Central memory CD8-positive, alpha-beta T cell (primary cell): ENCODE measurements around the gene PACS2.

Experiments
- ATAC-seq: fragments of 150-1000 bp; cut with Tn5 transposase; replicated peaks from 2 replicates; pipeline ENCODE4 v1.10.0; 2022; ENCODE audit warnings: mild to moderate bottlenecking, moderate FRiP score, moderate number of reproducible peaks; ENCODE audit not compliant: poor library complexity, severe bottlenecking; ENCODE audit errors: extremely low read depth
- DNase-seq, 2 donors: peaks; one replicate each; pipeline ENCODE4 v3.0.0; 2021; ENCODE audit warnings: low spot score in 2 of 2
- H3K27ac Mint-ChIP-seq: one replicate; pipeline ENCODE4 v1.8.0; 2022; ENCODE audit warnings: low read depth, mild to moderate bottlenecking, moderate library complexity, mixed read lengths
- H3K27me3 Mint-ChIP-seq: one replicate; pipeline ENCODE4 v1.8.0; 2022; ENCODE audit warnings: mixed read lengths
- H3K36me3 Mint-ChIP-seq: one replicate; pipeline ENCODE4 v1.8.0; 2022; ENCODE audit warnings: mild to moderate bottlenecking, moderate library complexity, mixed read lengths; ENCODE audit not compliant: insufficient read depth
- H3K4me1 Mint-ChIP-seq: one replicate; pipeline ENCODE4 v1.8.0; 2022; ENCODE audit warnings: mixed read lengths
- H3K4me3 Mint-ChIP-seq: one replicate; pipeline ENCODE4 v1.8.0; 2022; ENCODE audit warnings: mild to moderate bottlenecking, moderate library complexity, mixed read lengths
- H3K9me3 Mint-ChIP-seq: one replicate; pipeline ENCODE4 v1.8.0; 2022; ENCODE audit warnings: mixed read lengths

The PACS2 gene

GRCh38 chr14:105381446-105382342 is 67.1 kb downstream of the PACS2 start:
- no peaks in the 10 kb centered on the region for H3K27me3 Mint-ChIP-seq
- H3K9me3 Mint-ChIP-seq = no peaks in the 10 kb centered on the region
- no peak overlapping the region for H3K4me3 Mint-ChIP-seq
- DNase-seq = no peak
- H3K36me3 Mint-ChIP-seq = no peaks in the 10 kb centered on the region
- no peak for ATAC-seq
- no peaks in the 10 kb centered on the region for H3K4me1 Mint-ChIP-seq
- H3K27ac Mint-ChIP-seq = no peak overlapping the region

- Mint-ChIP-seq H3K4me3 (no peak overlapping the region), H3K27ac (no peak overlapping the region), H3K4me1 (no peaks in the 10 kb centered on the region), H3K9me3 (no peaks in the 10 kb centered on the region), H3K36me3 (no peaks in the 10 kb centered on the region), H3K27me3 (no peaks in the 10 kb centered on the region)
- DNase-seq (no peak), ATAC-seq (no peak)
Observed at GRCh38 chr14:105382343-105383082, 68.0 kb downstream of the PACS2 start.

- Mint-ChIP-seq H3K4me3 (no peak overlapping the region), H3K36me3 (peaks cover under 1% of the 10 kb centered on the region), H3K27me3 (no peaks in the 10 kb centered on the region), H3K27ac (no peak overlapping the region), H3K4me1 (no peaks in the 10 kb centered on the region), H3K9me3 (no peaks in the 10 kb centered on the region)
- ATAC-seq (no peak), DNase-seq (no peak)
Observed at GRCh38 chr14:105383083-105383730, 68.7 kb downstream of the PACS2 start.

GRCh38 chr14:105384041-105384557 is 69.6 kb downstream of the PACS2 start:
- Mint-ChIP-seq H3K9me3 (no peaks in the 10 kb centered on the region), H3K4me3 (no peak overlapping the region), H3K27me3 (no peaks in the 10 kb centered on the region), H3K36me3 (peaks cover 3% of the 10 kb centered on the region), H3K27ac (no peak overlapping the region), H3K4me1 (no peaks in the 10 kb centered on the region)
- ATAC-seq = no peak
- DNase-seq = no peak

GRCh38 chr14:105384605-105385321 is 70.2 kb downstream of the PACS2 start:
- Mint-ChIP-seq H3K4me1 (no peaks in the 10 kb centered on the region), H3K9me3 (no peaks in the 10 kb centered on the region), H3K4me3 (no peak overlapping the region), H3K36me3 (peaks cover 3% of the 10 kb centered on the region), H3K27me3 (no peaks in the 10 kb centered on the region), H3K27ac (no peak overlapping the region)
- no peak for ATAC-seq
- DNase-seq = no peak

GRCh38 chr14:105385322-105385637 is 70.7 kb downstream of the PACS2 start:
- no peak overlapping the region for H3K27ac Mint-ChIP-seq
- no peak for ATAC-seq
- H3K4me3 Mint-ChIP-seq = no peak overlapping the region
- no peak for DNase-seq
- H3K36me3 Mint-ChIP-seq = peaks cover 3% of the 10 kb centered on the region
- H3K27me3 Mint-ChIP-seq = no peaks in the 10 kb centered on the region
- H3K9me3 Mint-ChIP-seq = no peaks in the 10 kb centered on the region
- H3K4me1 Mint-ChIP-seq = no peaks in the 10 kb centered on the region

GRCh38 chr14:105385698-105386365 is 71.3 kb downstream of the PACS2 start:
- Mint-ChIP-seq H3K27me3 (no peaks in the 10 kb centered on the region), H3K4me3 (no peak overlapping the region), H3K36me3 (peaks cover 3% of the 10 kb centered on the region)

GRCh38 chr14:105386581-105387529 is 72.3 kb downstream of the PACS2 start:
- DNase-seq = no peak
- H3K27me3 Mint-ChIP-seq = no peaks in the 10 kb centered on the region
- H3K4me1 Mint-ChIP-seq = no peaks in the 10 kb centered on the region
- no peak for ATAC-seq
- H3K27ac Mint-ChIP-seq = no peak overlapping the region
- H3K4me3 Mint-ChIP-seq = no peak overlapping the region
- H3K36me3 Mint-ChIP-seq = peaks cover 3% of the 10 kb centered on the region
- no peaks in the 10 kb centered on the region for H3K9me3 Mint-ChIP-seq

More at GRCh38 chr14:105385698-105386365, 71.3 kb downstream of the PACS2 start:
- DNase-seq (no peak), ATAC-seq (no peak)
- H3K4me1 Mint-ChIP-seq = no peaks in the 10 kb centered on the region
- H3K9me3 Mint-ChIP-seq = no peaks in the 10 kb centered on the region
- H3K27ac Mint-ChIP-seq = no peak overlapping the region

- H3K9me3 Mint-ChIP-seq = no peaks in the 10 kb centered on the region
- no peaks in the 10 kb centered on the region for H3K27me3 Mint-ChIP-seq
- H3K4me1 Mint-ChIP-seq = no peaks in the 10 kb centered on the region
- no peak for DNase-seq
- no peak overlapping the region for H3K27ac Mint-ChIP-seq
- no peak for ATAC-seq
- no peak overlapping the region for H3K4me3 Mint-ChIP-seq
- H3K36me3 Mint-ChIP-seq = peaks cover 3% of the 10 kb centered on the region
Observed at GRCh38 chr14:105387530-105387922, 73.0 kb downstream of the PACS2 start.

- Mint-ChIP-seq H3K27ac (no peak overlapping the region), H3K27me3 (no peaks in the 10 kb centered on the region), H3K4me3 (no peak overlapping the region), H3K36me3 (peaks cover 3% of the 10 kb centered on the region), H3K4me1 (no peaks in the 10 kb centered on the region), H3K9me3 (no peaks in the 10 kb centered on the region)
- DNase-seq = no peak
- ATAC-seq = no peak
Observed at GRCh38 chr14:105388110-105388951, 73.8 kb downstream of the PACS2 start.
